Measurements from ENCODE around the gene C6orf141.

C6orf141 gene

DNA sequence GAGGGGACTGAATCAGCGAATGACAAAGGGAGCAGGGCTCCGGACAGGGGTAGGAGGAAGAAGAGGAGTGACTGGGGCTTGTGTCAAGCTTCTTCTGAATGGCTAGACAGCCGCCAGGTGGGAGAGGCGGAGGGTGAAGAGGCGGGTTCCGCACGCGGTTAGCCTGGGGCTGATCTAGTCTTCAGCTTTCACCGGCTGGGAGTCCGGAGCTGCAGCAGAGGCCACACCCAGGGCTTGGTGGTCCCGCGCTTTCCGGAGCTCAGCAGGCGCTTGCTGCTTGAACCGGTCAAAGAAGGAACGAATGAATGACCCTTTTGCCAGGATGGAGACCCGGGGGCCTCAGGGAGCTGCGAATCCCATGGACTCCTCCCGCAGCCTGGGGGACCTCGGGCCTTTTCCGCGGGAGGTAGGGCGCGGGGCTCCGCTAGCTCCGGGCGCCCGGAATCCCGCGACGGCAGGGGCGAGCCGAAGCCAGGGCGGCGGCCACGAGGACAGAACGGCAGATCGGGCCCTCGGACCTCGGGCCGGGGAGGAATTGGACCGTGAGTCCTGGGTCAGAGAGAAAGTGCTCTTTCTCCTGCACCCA lies at the start of gene C6orf141:
Gene C6orf141 (plus strand): TSS at position 177 of the 586 bp plus-strand sequence. CDS start 125 bp downstream, at position 302.
- no peak for DNase-seq (ENCODE audit: low read depth)
- peak within 1 kb of the TSS; percentile 26 for H3K4me3 ChIP-seq (ENCODE audit: low read length)
- TF ChIP-seq, protein P1, sequence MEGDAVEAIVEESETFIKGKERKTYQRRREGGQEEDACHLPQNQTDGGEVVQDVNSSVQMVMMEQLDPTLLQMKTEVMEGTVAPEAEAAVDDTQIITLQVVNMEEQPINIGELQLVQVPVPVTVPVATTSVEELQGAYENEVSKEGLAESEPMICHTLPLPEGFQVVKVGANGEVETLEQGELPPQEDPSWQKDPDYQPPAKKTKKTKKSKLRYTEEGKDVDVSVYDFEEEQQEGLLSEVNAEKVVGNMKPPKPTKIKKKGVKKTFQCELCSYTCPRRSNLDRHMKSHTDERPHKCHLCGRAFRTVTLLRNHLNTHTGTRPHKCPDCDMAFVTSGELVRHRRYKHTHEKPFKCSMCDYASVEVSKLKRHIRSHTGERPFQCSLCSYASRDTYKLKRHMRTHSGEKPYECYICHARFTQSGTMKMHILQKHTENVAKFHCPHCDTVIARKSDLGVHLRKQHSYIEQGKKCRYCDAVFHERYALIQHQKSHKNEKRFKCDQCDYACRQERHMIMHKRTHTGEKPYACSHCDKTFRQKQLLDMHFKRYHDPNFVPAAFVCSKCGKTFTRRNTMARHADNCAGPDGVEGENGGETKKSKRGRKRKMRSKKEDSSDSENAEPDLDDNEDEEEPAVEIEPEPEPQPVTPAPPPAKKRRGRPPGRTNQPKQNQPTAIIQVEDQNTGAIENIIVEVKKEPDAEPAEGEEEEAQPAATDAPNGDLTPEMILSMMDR (conservative IDR thresholded peaks at IDR 0.05; ENCODE audit: low read length): no peak

DNA sequence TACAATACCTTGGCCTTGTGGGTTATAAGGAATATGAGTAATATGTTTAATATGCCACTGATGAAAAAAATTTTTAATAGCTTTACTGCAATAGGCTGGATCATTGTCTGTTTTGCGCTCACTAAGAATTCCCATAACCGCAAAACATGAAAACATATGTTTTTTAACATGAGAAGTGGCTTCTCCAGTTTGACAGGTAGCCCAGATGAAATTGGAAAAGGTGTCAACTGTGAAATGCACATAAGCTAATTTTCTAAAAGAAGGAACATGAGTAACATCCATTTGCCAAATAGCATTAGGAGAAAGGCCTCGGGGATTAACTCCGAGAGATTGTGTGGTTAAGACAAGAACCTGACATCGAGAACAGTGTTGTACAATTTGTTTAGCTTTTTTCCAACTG lies 45.8 kb upstream of the C6orf141 start:
- TF ChIP-seq, protein P1 (conservative IDR thresholded peaks at IDR 0.05; ENCODE audit: low read length): no peak
- no peak overlapping the region for H3K4me3 ChIP-seq (ENCODE audit: low read length)
- DNase-seq (ENCODE audit: low read depth): no peak

DNA sequence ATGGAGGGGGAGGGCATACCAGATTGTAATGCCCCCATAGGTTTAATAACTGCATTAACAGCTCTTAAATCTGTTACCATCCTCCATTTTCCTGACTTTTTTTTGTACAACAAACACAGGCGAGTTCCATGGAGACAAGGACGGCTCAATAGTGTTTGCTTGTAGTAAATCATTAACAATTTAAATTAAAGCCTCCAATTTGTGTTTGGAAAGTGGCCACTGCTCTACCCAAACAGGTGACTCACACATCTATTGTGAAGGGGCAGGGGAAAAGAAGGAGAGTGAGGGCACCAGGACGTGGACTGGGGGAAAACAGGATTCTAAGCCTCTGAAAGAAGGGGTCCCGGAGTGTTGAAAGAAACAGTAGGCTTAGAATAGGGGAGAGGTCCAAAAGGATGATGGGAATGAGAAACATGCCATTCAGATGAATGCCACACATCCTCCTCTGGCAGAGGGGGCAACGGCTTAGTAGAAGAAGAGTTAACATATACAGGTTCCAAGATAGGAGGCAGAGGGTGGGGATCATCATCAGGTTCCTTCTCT lies 43.8 kb upstream of the C6orf141 start:
- TF ChIP-seq, protein P1 (conservative IDR thresholded peaks at IDR 0.05; ENCODE audit: low read length): no peak
- no peak overlapping the region for H3K4me3 ChIP-seq (ENCODE audit: low read length)
- no peak for DNase-seq (ENCODE audit: low read depth)

DNA sequence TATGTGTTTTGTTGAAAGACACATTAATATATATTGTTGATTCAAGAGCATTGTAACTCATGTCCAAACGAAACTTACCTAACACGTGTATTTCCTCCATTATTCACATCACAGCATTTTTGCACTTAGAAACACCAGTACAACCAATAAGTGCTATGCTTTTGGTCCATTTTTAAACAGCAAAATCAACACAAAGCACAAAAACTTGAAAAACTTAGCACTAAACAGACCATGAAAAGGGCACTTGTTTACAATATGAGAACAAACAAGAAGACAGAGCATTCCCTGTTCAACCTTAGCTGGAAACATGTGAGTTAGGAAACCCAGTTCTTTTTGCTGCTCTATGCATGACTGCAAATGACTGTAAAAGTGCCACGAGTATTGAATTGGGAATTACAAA lies 41.1 kb upstream of the C6orf141 start:
- TF ChIP-seq, protein P1 (conservative IDR thresholded peaks at IDR 0.05; ENCODE audit: low read length): no peak
- DNase-seq (ENCODE audit: low read depth): no peak
- no peak overlapping the region for H3K4me3 ChIP-seq (ENCODE audit: low read length)

DNA sequence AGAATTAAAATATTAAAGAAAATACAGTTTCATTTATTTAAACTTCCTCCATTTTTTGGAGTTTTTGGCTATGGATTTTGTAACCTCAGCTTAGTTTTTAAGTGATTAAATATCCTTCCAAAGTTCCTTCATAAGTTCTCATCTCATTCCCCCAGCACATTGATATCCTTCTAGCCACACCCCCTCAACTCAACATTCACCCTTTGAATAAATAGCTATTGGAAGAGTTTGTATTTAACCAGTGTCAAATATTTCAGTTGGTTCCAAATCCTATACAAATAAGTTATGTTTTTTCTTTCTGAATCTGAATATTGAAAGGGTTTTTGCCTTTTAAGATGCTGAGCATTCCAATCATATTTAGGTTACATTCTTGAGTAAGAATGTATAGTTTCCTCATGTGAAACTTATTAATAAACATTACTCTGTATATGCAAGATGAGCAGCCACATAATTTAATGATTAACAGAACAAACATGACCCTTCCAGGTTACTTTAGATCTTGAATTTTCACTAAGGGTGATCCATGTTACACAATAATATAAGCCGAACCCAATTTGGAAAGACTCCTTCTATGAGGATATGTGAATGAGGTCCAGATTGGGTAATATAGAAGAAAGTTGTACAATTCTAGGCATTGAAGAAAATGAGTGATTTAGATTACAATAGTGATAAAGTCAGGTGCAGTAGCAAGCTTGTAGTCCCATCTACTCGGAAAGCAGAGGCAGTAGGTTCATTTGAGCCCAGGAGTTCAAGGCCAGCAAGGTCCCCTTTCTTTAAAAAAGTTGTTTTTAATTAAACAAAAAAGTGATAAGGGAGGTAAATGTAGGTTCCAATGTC lies 37.1 kb upstream of the C6orf141 start:
- DNase-seq (ENCODE audit: low read depth): peak; percentile 5
- no peak overlapping the region for H3K4me3 ChIP-seq (ENCODE audit: low read length)
- TF ChIP-seq, protein P1 (conservative IDR thresholded peaks at IDR 0.05; ENCODE audit: low read length): no peak

DNA sequence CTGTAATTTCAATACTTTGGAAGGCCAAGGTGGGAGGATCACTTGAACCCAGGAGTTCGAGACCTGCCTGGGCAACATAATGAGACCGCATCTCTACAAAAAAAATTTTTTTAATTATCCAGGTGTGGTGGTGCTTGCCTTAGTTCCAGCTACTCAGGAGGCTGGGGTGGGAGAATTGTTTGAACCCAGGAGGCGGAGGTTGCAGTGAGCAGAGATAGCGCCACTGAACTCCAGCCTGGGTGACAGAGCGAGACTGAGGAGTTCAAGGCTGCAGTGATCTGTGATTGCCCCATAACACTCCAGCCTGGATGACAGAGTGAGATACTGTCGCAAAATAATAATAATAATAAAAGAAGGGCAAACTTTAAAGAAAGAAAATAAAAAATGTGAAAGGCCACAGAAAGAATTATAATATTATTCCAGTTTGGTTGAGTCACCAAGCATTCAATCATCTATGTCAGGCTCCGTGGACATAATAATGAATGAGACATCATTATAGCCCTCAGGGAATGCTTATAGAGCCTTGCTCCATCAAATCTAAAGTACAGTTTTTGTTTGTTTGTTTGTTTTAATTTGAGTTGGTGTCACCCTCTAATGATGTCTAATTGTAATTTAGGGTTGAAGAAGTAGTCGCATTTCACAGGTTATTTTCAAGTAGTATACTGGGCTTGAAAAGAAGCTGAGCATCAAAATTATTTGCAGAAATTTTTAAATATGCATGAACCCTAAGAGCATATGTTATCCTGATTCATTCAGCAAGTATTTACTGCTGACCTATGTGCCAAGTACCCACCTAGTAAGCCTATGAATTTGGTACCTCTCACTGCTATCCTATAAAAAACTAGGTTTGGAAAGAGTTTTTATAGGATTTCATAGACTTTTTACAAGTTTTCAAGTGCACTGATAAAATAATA lies 35.6 kb upstream of the C6orf141 start:
- DNase-seq (ENCODE audit: low read depth): no peak
- H3K4me3 ChIP-seq (ENCODE audit: low read length): no peak overlapping the region
- TF ChIP-seq, protein P1 (conservative IDR thresholded peaks at IDR 0.05; ENCODE audit: low read length): no peak

Data from AG10803 (cell line).